CD14-positive monocyte (primary cell): Measurements from ENCODE around the gene DHTKD1. TPM values are rescaled to one million over a fixed set of nuclear protein-coding genes. Genes with fewer than 3 reads are reported as not detected.

Experiments used
- DNase-seq, 3 donors: peaks; one replicate each; pipeline ENCODE4 v3.0.0-alpha.2; 2011 to 2022
- H2AFZ ChIP-seq: 2 replicates; pipeline ENCODE4 v1.6.0; 2012; ENCODE audit warnings: mild to moderate bottlenecking, low read depth, low read length, inconsistent platforms; ENCODE audit not compliant: insufficient read depth, poor library complexity, severe bottlenecking
- H3K27ac ChIP-seq, 2 donors: 1 replicate in 1 of 2; 2 replicates in 1 of 2; pipeline ENCODE4 v1.5.1; 2012 to 2013; ENCODE audit warnings: low read length in 2 of 2, control low read depth in 1 of 2, inconsistent platforms in 1 of 2, low read depth in 1 of 2, mild to moderate bottlenecking in 1 of 2
- H3K27me3 ChIP-seq, 2 donors: one replicate each; pipeline versions ENCODE4 v1.6.0 to v1.6.1; 2011 to 2013; ENCODE audit warnings: low read length in 2 of 2; ENCODE audit not compliant: control insufficient read depth in 2 of 2, insufficient read depth in 2 of 2
- H3K36me3 ChIP-seq, 2 donors: replicated peaks in 1 of 2; 1 replicate in 1 of 2; 2 replicates in 1 of 2; pipeline versions ENCODE4 v1.5.1 to v1.6.1; 2012 to 2013; ENCODE audit warnings: low read length in 2 of 2, control low read depth in 1 of 2, inconsistent platforms in 1 of 2, mild to moderate bottlenecking in 1 of 2; ENCODE audit not compliant: insufficient read depth in 2 of 2, control insufficient read depth in 1 of 2
- H3K4me1 ChIP-seq, 2 donors: 1 replicate in 1 of 2; 2 replicates in 1 of 2; pipeline versions ENCODE4 v1.5.1 to v1.6.1; 2012 to 2013; ENCODE audit warnings: low read length in 2 of 2, control low read depth in 1 of 2, inconsistent platforms in 1 of 2, mild to moderate bottlenecking in 1 of 2, moderate library complexity in 1 of 2; ENCODE audit not compliant: insufficient read depth in 2 of 2, control insufficient read depth in 1 of 2
- H3K4me2 ChIP-seq: replicated peaks from 2 replicates; pipeline ENCODE3; 2012; ENCODE audit warnings: low read length, moderate library complexity, mild to moderate bottlenecking; ENCODE audit not compliant: poor library complexity, severe bottlenecking; ENCODE audit errors: extremely low read depth
- H3K4me3 ChIP-seq, 3 experiments: fragments of 200-600 bp in 1 of 3; sonication (generic) in 1 of 3; replicated peaks in 1 of 3; 1 replicate in 2 of 3; 2 replicates in 1 of 3; pipeline ENCODE4 v1.5.1; 2011 to 2013; ENCODE audit warnings: low read length in 3 of 3, mild to moderate bottlenecking in 3 of 3, control low read depth in 2 of 3, low read depth in 2 of 3, inconsistent platforms in 1 of 3, moderate library complexity in 1 of 3
- H3K79me2 ChIP-seq: 2 replicates; pipeline ENCODE4 v1.6.0; 2012; ENCODE audit warnings: mild to moderate bottlenecking, control low read depth, inconsistent platforms, low read length, moderate library complexity; ENCODE audit not compliant: insufficient read depth
- H3K9ac ChIP-seq: 2 replicates; pipeline ENCODE4 v1.6.0; 2017; ENCODE audit warnings: low read length, mild to moderate bottlenecking; ENCODE audit not compliant: insufficient read depth, poor library complexity, severe bottlenecking
- H3K9me3 ChIP-seq, 2 donors: replicated peaks in 1 of 2; 1 replicate in 1 of 2; 2 replicates in 1 of 2; pipeline versions ENCODE4 v1.5.1 to v1.6.1; 2012 to 2013; ENCODE audit warnings: low read length in 2 of 2, control low read depth in 1 of 2; ENCODE audit not compliant: control insufficient read depth in 1 of 2, insufficient read depth in 1 of 2
- H4K20me1 ChIP-seq: 2 replicates; pipeline ENCODE4 v1.6.0; 2012; ENCODE audit warnings: mild to moderate bottlenecking, low read length, control low read depth, moderate library complexity; ENCODE audit not compliant: insufficient read depth
- H3K27ac Mint-ChIP-seq, 7 donors: one replicate each; pipeline ENCODE4 v1.8.0; 2020; ENCODE audit warnings: mild to moderate bottlenecking in 7 of 7, mixed read lengths in 7 of 7, moderate library complexity in 6 of 7, inconsistent platforms in 2 of 7
- H3K27me3 Mint-ChIP-seq, 3 donors: one replicate each; pipeline ENCODE4 v1.8.0; 2021 to 2022; ENCODE audit warnings: low read depth in 3 of 3, mild to moderate bottlenecking in 3 of 3, mixed read lengths in 3 of 3, moderate library complexity in 3 of 3, inconsistent platforms in 1 of 3
- H3K36me3 Mint-ChIP-seq, 2 donors: one replicate each; pipeline ENCODE4 v1.8.0; 2020; ENCODE audit warnings: mixed read lengths in 2 of 2, inconsistent platforms in 1 of 2, mild to moderate bottlenecking in 1 of 2
- H3K4me1 Mint-ChIP-seq: one replicate; pipeline ENCODE4 v1.8.0; 2020; ENCODE audit warnings: mild to moderate bottlenecking, mixed read lengths
- H3K4me3 Mint-ChIP-seq, 2 donors: one replicate each; pipeline ENCODE4 v1.8.0; 2020; ENCODE audit warnings: mild to moderate bottlenecking in 2 of 2, mixed read lengths in 2 of 2, moderate library complexity in 1 of 2
- H3K9me3 Mint-ChIP-seq, 7 donors: one replicate each; pipeline ENCODE4 v1.8.0; 2020 to 2022; ENCODE audit warnings: mixed read lengths in 7 of 7, mild to moderate bottlenecking in 6 of 7, moderate library complexity in 6 of 7, inconsistent platforms in 2 of 7
- WGBS: methylation state at CpG from one replicate; pipeline ENCODE4 v1.1.5; 2013; ENCODE audit warnings: missing lambda C conversion rate; ENCODE audit not compliant: insufficient coverage; 5-methylcytosine and 5-hydroxymethylcytosine counted together
- intact Hi-C, 2 donors: fragments of 100-400 bp; cut with micrococcal nuclease; formaldehyde crosslinking; loops; one replicate each; pipeline versions ENCODE4 v1.15.0 to v1.15.1; 2023
- polyA plus RNA-seq, 3 donors: library from polyadenylated mRNA; depleted of rRNA in 1 of 3; unstranded in 2 of 3; stranded (reverse) in 1 of 3; fragments of 300-500 nt in 2 of 3; fragments of >200 nt in 1 of 3; fragmentation: Illumina TruSeq in 2 of 3; gene quantifications; 1 replicate in 2 of 3; 2 replicates in 1 of 3; pipeline ENCODE4 v1.2.3, GENCODE V29; 2012 to 2021
- TF ChIP-seq, protein P1 (sequence below): fragments of 200-600 bp; IDR thresholded peaks from one replicate; pipeline ENCODE4 v1.8.0; 2022; ENCODE audit warnings: antibody characterized with exemption, mild to moderate bottlenecking

Gene DHTKD1
- polyA plus RNA-seq, 3 donors = 7.0 to 12.1 (median 11.2) TPM

DNA sequence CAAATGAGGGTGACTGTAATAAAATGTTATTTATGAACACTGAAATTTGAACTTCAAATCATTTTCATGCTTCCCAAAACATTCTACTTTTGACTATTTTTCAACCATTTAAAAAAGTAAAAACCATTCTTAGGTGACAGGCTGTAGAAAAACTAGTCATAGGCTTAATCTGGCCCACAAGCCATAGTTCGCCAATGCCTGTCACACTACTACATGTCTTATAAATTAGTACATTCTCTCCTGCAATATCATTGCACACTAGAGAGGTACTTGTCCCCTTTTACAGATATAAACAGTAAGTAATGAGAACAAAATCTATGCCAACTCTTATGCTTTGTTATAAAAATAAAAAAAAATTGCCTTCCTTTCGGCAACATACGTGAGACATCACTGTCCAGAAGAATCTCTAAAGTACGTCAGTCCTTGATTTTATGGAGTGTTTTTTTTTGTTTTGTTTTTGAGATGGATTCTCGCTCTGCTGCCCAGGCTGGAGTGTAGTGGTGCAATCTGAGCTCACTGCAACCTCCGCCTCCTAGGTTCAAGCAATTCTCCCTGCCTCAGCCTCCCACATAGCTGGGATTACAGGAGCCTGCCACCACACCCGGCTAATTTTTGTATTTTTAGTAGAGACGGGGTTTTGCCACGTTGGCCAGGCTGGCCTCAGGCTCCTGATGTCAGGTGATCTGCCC, 49.3 kb upstream of the DHTKD1 start:
- DNase-seq = no peak
- Histone ChIP-seq H3K36me3 (peaks cover 6 to 25% of the 10 kb centered on the region in 2 donors), H2AFZ (no peak overlapping the region), H3K4me2 (no peak overlapping the region), H3K27ac (no peak overlapping the region), H3K27me3 (no peaks in the 10 kb centered on the region), H3K9ac (no peak overlapping the region), H4K20me1 (peaks cover 68% of the 10 kb centered on the region), H3K79me2 (peaks cover 87% of the 10 kb centered on the region), H3K4me3 (no peak overlapping the region), H3K4me1 (peaks cover 6 to 12% of the 10 kb centered on the region in 2 donors), H3K9me3 (no peaks in the 10 kb centered on the region)
- Mint-ChIP-seq H3K27ac (no peak overlapping the region), H3K4me3 (no peak overlapping the region), H3K9me3 (no peaks in the 10 kb centered on the region), H3K27me3 (no peaks in the 10 kb centered on the region), H3K4me1 (peaks cover 18% of the 10 kb centered on the region), H3K36me3 (peaks cover 21 to 24% of the 10 kb centered on the region in 2 donors)
- WGBS = no CpG with 5 or more reads among the region's 9 CpGs
- intact Hi-C loops = no loop called here
- TF ChIP-seq, protein P1, sequence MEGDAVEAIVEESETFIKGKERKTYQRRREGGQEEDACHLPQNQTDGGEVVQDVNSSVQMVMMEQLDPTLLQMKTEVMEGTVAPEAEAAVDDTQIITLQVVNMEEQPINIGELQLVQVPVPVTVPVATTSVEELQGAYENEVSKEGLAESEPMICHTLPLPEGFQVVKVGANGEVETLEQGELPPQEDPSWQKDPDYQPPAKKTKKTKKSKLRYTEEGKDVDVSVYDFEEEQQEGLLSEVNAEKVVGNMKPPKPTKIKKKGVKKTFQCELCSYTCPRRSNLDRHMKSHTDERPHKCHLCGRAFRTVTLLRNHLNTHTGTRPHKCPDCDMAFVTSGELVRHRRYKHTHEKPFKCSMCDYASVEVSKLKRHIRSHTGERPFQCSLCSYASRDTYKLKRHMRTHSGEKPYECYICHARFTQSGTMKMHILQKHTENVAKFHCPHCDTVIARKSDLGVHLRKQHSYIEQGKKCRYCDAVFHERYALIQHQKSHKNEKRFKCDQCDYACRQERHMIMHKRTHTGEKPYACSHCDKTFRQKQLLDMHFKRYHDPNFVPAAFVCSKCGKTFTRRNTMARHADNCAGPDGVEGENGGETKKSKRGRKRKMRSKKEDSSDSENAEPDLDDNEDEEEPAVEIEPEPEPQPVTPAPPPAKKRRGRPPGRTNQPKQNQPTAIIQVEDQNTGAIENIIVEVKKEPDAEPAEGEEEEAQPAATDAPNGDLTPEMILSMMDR = no peak

DNA sequence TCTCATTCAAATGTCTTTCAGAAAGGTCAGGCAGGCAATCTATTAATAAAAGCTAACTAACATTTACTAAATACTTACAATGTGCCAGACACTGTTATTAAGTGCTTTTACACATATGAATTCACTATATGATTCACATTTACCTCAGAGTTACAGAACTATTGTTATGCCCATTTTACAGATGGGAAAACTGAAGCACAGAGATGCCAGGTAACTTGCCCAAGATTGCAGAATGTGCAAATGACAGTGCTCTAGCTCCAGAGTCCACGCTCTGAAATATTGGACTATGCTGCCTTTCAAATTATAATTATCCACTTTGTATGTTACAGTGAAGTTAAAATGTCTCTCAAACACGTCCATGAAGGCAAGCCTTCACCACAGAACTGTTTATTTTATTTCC, 48.2 kb upstream of the DHTKD1 start:
- H3K4me3 ChIP-seq = no peak overlapping the region
- TF ChIP-seq, protein P1 = no peak
- no CpG with 5 or more reads among the region's 2 CpGs for WGBS
- H3K27me3 Mint-ChIP-seq = no peaks in the 10 kb centered on the region
- H3K4me3 Mint-ChIP-seq = no peak overlapping the region
- H3K9me3 ChIP-seq = no peaks in the 10 kb centered on the region
- H2AFZ ChIP-seq = no peak overlapping the region
- peaks cover 89% of the 10 kb centered on the region for H3K79me2 ChIP-seq
- H3K4me1 Mint-ChIP-seq = peaks cover 18% of the 10 kb centered on the region
- H3K4me1 ChIP-seq = peaks cover 6 to 12% of the 10 kb centered on the region in 2 donors
- peaks cover 8 to 34% of the 10 kb centered on the region in 2 donors for H3K36me3 ChIP-seq
- H3K27ac Mint-ChIP-seq = no peak overlapping the region
- no peaks in the 10 kb centered on the region for H3K27me3 ChIP-seq
- no peak overlapping the region for H3K4me2 ChIP-seq
- H3K36me3 Mint-ChIP-seq = peaks cover 16 to 22% of the 10 kb centered on the region in 2 donors
- H3K27ac ChIP-seq = no peak overlapping the region
- peaks cover 73% of the 10 kb centered on the region for H4K20me1 ChIP-seq
- no peak overlapping the region for H3K9ac ChIP-seq
- DNase-seq = no peak
- intact Hi-C loops = no loop called here
- H3K9me3 Mint-ChIP-seq = no peaks in the 10 kb centered on the region
